ENCODE data around the gene APBB3.

Gene APBB3

DNA sequence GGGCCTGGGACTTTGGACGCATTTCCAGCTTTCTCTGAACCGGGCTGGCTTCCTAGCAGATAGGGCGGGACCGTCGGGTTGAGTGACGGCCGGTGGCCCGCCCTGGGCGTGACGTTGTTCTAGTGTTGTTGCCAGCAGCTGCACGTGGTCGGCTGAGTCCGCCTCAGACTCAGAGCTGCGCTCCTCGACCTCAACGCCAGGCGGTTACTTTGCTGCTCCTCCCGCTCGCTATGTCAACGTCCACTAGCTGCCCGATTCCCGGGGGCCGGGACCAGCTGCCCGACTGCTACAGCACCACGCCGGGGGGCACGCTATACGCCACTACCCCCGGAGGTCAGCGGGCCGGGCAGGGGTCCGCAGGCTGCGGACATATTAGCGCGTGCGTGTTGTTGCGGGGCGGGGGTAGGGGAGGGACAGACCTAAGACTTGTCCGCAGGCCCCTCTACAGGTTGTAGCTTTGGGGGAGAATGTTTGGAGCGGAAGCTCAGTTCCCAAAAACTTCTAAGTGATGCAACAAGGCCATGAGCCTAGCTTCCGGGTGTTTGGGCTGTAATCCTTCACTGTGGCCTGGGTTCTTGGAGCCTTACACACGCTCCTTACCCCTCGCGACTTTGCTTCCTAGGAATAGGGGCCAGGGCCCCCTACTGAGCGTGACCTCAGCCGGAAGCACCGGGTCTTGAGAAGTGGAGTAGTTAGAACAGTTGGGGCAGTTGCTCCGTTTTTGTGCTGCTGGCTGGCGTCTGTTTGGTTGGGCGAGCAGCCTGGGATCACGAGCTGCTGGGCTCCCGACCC lies 16.7 kb downstream of the APBB3 start, which contains the start of gene EIF4EBP3:
Gene EIF4EBP3, plus strand, starts transcription at position 155 of the 792 bp plus-strand sequence. Its CDS starts 76 bp downstream, at position 231.
- H4K20me1 ChIP-seq (ENCODE audit: insufficient read depth, low read length): peaks cover 8% of the 10 kb centered on the region; the same call in 1 of the 2 replicates
- peak; percentile 82 for DNase-seq

DNA sequence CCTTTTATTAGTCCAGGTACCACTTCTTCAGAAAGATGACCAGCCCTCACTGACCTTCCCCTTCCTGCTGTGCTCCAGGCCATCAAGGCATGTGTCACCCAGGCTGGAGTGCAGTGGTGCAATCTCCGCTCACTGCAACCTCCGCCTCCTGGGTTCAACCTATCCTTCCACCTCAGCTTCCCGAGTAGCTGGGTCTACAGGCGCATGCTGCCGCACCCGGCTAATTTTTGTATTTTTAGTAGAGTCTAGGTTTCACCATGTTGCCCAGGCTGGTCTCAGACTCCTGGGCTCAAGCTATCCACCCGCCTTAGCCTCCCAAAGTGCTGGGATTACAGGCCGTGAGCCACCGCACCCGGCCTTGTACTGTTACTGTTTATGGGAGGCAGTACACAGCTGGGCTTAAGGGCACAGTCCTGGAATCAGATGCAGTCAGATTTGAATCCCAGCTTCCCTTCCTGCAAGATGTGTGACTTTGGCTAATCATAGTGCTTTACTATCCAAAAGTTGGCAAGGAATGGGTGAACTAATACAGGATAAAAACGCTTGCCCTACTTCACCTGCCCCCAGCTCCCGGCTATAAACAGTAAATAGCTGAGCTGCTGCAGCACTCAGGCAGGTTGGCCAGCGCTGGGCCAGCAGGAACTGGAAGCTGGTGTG lies 17.4 kb downstream of the APBB3 start:
- ATAC-seq (ENCODE audit: insufficient read depth, low read depth) (peak; percentile 1; the same call in 2 of the 3 replicates), DNase-seq (no peak)
- Histone ChIP-seq H3K36me3 (ENCODE audit: insufficient read depth, low read length) (peaks cover 60% of the 10 kb centered on the region), H3K4me1 (ENCODE audit: insufficient read depth, low read length) (peaks cover 33% of the 10 kb centered on the region), H2AFZ (ENCODE audit: low read depth, low read length) (peak overlapping the region; percentile 63), H3K27ac (ENCODE audit: low read length) (peak overlapping the region; percentile 83), H3K27me3 (ENCODE audit: insufficient read depth, low read length, poor library complexity) (no peaks in the 10 kb centered on the region), H3K4me2 (ENCODE audit: insufficient read depth, low read length) (peak overlapping the region; percentile 68), H3K79me2 (ENCODE audit: insufficient read depth, low read length) (peaks cover 8% of the 10 kb centered on the region), H3K9me3 (ENCODE audit: insufficient read depth, low read length, severe bottlenecking) (no peaks in the 10 kb centered on the region), H4K20me1 (ENCODE audit: insufficient read depth, low read length) (peaks cover 8% of the 10 kb centered on the region; the same call in 1 of the 2 replicates), H3K9ac (ENCODE audit: low read depth, low read length) (peak overlapping the region; percentile 74), H3K4me3 (ENCODE audit: low read depth in 1 of 2, low read length in 2 of 2) (peak overlapping the region in 1 of 2 experiments; percentile 57; a peak in 2 of 4 replicates)
- TF ChIP-seq EZH2 (IDR thresholded peaks at IDR 0.05; ENCODE audit: borderline replicate concordance, low read depth, low read length, severe bottlenecking): no peak

More for the DNA sequence above, 16.7 kb downstream of the APBB3 start, which contains the start of gene EIF4EBP3:
- peak within 1 kb of the TSS; percentile 74 for H3K9ac ChIP-seq (ENCODE audit: low read depth, low read length)
- TF ChIP-seq EZH2 (IDR thresholded peaks at IDR 0.05; ENCODE audit: borderline replicate concordance, low read depth, low read length, severe bottlenecking) (no peak), CTCF (IDR thresholded peaks at IDR 0.05; ENCODE audit: borderline replicate concordance, extremely low read depth, low read length, poor library complexity, severe bottlenecking) (peak; percentile 51)
- peak within 1 kb of the TSS; percentile 9 to 57; a peak in 3 of 4 replicates for H3K4me3 ChIP-seq (ENCODE audit: low read depth in 1 of 2, low read length in 2 of 2)
- peak within 1 kb of the TSS; percentile 63 for H2AFZ ChIP-seq (ENCODE audit: low read depth, low read length)
- ATAC-seq (ENCODE audit: insufficient read depth, low read depth): peak; percentile 86
- peaks cover 59% of the 10 kb centered on the region for H3K36me3 ChIP-seq (ENCODE audit: insufficient read depth, low read length)
- H3K79me2 ChIP-seq (ENCODE audit: insufficient read depth, low read length): peaks cover 13% of the 10 kb centered on the region
- peak within 1 kb of the TSS; percentile 83 for H3K27ac ChIP-seq (ENCODE audit: low read length)
- no peaks in the 10 kb centered on the region for H3K27me3 ChIP-seq (ENCODE audit: insufficient read depth, low read length, poor library complexity)
- H3K4me1 ChIP-seq (ENCODE audit: insufficient read depth, low read length): peaks cover 33% of the 10 kb centered on the region
- H3K4me2 ChIP-seq (ENCODE audit: insufficient read depth, low read length): peak within 1 kb of the TSS; percentile 68
- H3K9me3 ChIP-seq (ENCODE audit: insufficient read depth, low read length, severe bottlenecking): no peaks in the 10 kb centered on the region

DNA sequence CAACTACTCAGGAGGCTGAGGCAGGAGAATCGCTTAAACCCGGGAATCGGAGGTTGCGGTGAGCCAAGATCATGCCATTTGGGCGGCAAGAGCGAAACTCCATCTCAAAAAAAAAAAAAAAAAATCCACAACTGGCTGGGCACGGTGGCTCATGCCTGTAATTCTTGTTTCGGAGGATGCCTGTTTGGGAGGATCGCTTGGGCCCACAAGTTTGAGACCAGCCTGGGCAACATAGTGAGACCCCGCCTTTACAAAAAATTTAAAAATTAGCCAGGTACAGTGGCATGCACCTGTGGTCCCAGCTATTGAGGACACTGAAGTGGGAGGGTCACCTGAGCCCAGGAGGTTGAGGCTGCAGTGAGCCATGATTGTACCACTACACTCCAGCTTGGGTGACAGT lies 18.8 kb downstream of the APBB3 start:
- no peak overlapping the region for H3K4me2 ChIP-seq (ENCODE audit: insufficient read depth, low read length)
- TF ChIP-seq CTCF (IDR thresholded peaks at IDR 0.05; ENCODE audit: borderline replicate concordance, extremely low read depth, low read length, poor library complexity, severe bottlenecking): no peak
- no peak for TF ChIP-seq EZH2 (IDR thresholded peaks at IDR 0.05; ENCODE audit: borderline replicate concordance, low read depth, low read length, severe bottlenecking)
- no peak overlapping the region for H2AFZ ChIP-seq (ENCODE audit: low read depth, low read length)
- peaks cover 4% of the 10 kb centered on the region; the same call in 1 of the 2 replicates for H4K20me1 ChIP-seq (ENCODE audit: insufficient read depth, low read length)
- no peak overlapping the region for H3K4me3 ChIP-seq (ENCODE audit: low read depth in 1 of 2, low read length in 2 of 2)
- no peaks in the 10 kb centered on the region for H3K27me3 ChIP-seq (ENCODE audit: insufficient read depth, low read length, poor library complexity)
- ATAC-seq (ENCODE audit: insufficient read depth, low read depth) (no peak), DNase-seq (no peak)
- peaks cover 3% of the 10 kb centered on the region; the same call in 1 of the 2 replicates for H3K79me2 ChIP-seq (ENCODE audit: insufficient read depth, low read length)
- no peaks in the 10 kb centered on the region for H3K9me3 ChIP-seq (ENCODE audit: insufficient read depth, low read length, severe bottlenecking)
- peaks cover 60% of the 10 kb centered on the region for H3K36me3 ChIP-seq (ENCODE audit: insufficient read depth, low read length)
- H3K27ac ChIP-seq (ENCODE audit: low read length): no peak overlapping the region
- H3K9ac ChIP-seq (ENCODE audit: low read depth, low read length): no peak overlapping the region
- peaks cover 33% of the 10 kb centered on the region for H3K4me1 ChIP-seq (ENCODE audit: insufficient read depth, low read length)
